Right ventricle myocardium superior (tissue), 1 donor: ENCODE results near the gene SPDYE2B. TPM values are rescaled to one million over a fixed set of nuclear protein-coding genes. Genes with fewer than 3 reads are reported as not detected.
"Not testable (repeated sequence)": the region's sequence is repeated elsewhere in the genome, so short reads cannot be mapped to it uniquely, and the experiment has no call there.

Experiments used
- ATAC-seq: fragments of 200-7000 bp; cut with Tn5 transposase; one replicate; pipeline ENCODE4 v1.9.1; 2020; ENCODE audit warnings: mild to moderate bottlenecking; ENCODE audit not compliant: poor library complexity
- DNase-seq: peaks from one replicate; pipeline ENCODE4 v3.0.0-alpha.2; 2020
- intact Hi-C: fragments of 100-400 bp; cut with DNase I; formaldehyde crosslinking; loops from one replicate; pipeline ENCODE4 v1.11.2; 2022
- total RNA-seq: library from RNA; stranded (reverse); fragmentation: NEBNext Ultra II Directional; extraction: Animal tissue kit (Norgen Biotek cat#: 25700); gene quantifications from one replicate; pipeline ENCODE4 v1.2.1, GENCODE V29; 2021
- donor health status: DM: no; HTN: yes; CAD: no; lungs with severe emphysema.

Gene SPDYE2B
- total RNA-seq, 1 donor from 2014 or later: not detected

GRCh38 chr7:102694008-102694407 is 43.9 kb downstream of the SPDYE2B start:
- DNase-seq, intact Hi-C loops, ATAC-seq: not testable (repeated sequence)

GRCh38 chr7:102695033-102695552 is 45.0 kb downstream of the SPDYE2B start:
- DNase-seq, intact Hi-C loops, ATAC-seq: not testable (repeated sequence)

GRCh38 chr7:102696009-102696408 is 45.9 kb downstream of the SPDYE2B start:
- DNase-seq, intact Hi-C loops, ATAC-seq: not testable (repeated sequence)

GRCh38 chr7:102697642-102698512 is 47.8 kb downstream of the SPDYE2B start:
- intact Hi-C loops, ATAC-seq, DNase-seq: not testable (repeated sequence)

- DNase-seq, intact Hi-C loops, ATAC-seq: not testable (repeated sequence)
Observed at GRCh38 chr7:102698962-102699750, 49.0 kb downstream of the SPDYE2B start.

Other genes with a start within 250 kb of the SPDYE2B start
- 4.3 TPM for gene ORAI2, start 216.7 kb upstream of the SPDYE2B start, total RNA-seq
- 5.3 TPM for gene ALKBH4, start 185.5 kb upstream of the SPDYE2B start, total RNA-seq
- 9.7 TPM for gene LRWD1, start 185.3 kb upstream of the SPDYE2B start, total RNA-seq
- gene POLR2J, start 171.4 kb upstream of the SPDYE2B start, total RNA-seq: 51.3 TPM
- 9.3 TPM for gene RASA4B, start 132.5 kb upstream of the SPDYE2B start, total RNA-seq
- 4.4 TPM for gene UPK3BL2, start 106.6 kb upstream of the SPDYE2B start, total RNA-seq
- gene SPDYE2, start 99.1 kb upstream of the SPDYE2B start, total RNA-seq: not detected
- 12.0 TPM for gene POLR2J3, start 77.7 kb upstream of the SPDYE2B start, total RNA-seq
- 16.6 TPM for gene RASA4, start 33.6 kb upstream of the SPDYE2B start, total RNA-seq
- 12.2 TPM for gene UPK3BL1, start 7.5 kb upstream of the SPDYE2B start, total RNA-seq
- 1.7 TPM for gene POLR2J2, start 21.3 kb downstream of the SPDYE2B start, total RNA-seq
- gene FAM185A, start 98.7 kb downstream of the SPDYE2B start, total RNA-seq: 8.5 TPM